Naive B cell (primary cell): ENCODE data around the gene ATP6V1G1. TPM values are rescaled to one million over a fixed set of nuclear protein-coding genes. Genes with fewer than 3 reads are reported as not detected.
A peak's percentile ranks its signal among the peaks of the same experiment; 100 is the strongest.

ENCODE experiments used
- ATAC-seq, 2 donors: fragments of 150-1000 bp; cut with Tn5 transposase; 2 replicates each; pipeline ENCODE4 v1.10.0; 2021; ENCODE audit warnings: low read depth in 2 of 2, mild to moderate bottlenecking in 2 of 2, moderate library complexity in 2 of 2
- DNase-seq: peaks from one replicate; pipeline ENCODE4 v3.0.0; 2022
- H3K27ac Mint-ChIP-seq, 6 donors: one replicate each; pipeline ENCODE4 v1.8.0; 2020 to 2022; ENCODE audit warnings: mild to moderate bottlenecking in 6 of 6, mixed read lengths in 6 of 6, moderate library complexity in 5 of 6, inconsistent platforms in 2 of 6
- H3K27me3 Mint-ChIP-seq, 3 donors: one replicate each; pipeline ENCODE4 v1.8.0; 2021 to 2022; ENCODE audit warnings: mixed read lengths in 3 of 3, mild to moderate bottlenecking in 1 of 3
- H3K36me3 Mint-ChIP-seq, 2 donors: one replicate each; pipeline ENCODE4 v1.8.0; 2020 to 2022; ENCODE audit warnings: mixed read lengths in 2 of 2, inconsistent platforms in 1 of 2, mild to moderate bottlenecking in 1 of 2
- H3K4me1 Mint-ChIP-seq, 3 donors: one replicate each; pipeline ENCODE4 v1.8.0; 2020 to 2022; ENCODE audit warnings: mixed read lengths in 3 of 3, inconsistent platforms in 1 of 3, mild to moderate bottlenecking in 1 of 3, moderate library complexity in 1 of 3
- H3K4me3 Mint-ChIP-seq, 8 donors: one replicate each; pipeline ENCODE4 v1.8.0; 2020 to 2022; ENCODE audit warnings: mild to moderate bottlenecking in 8 of 8, mixed read lengths in 8 of 8, moderate library complexity in 8 of 8, inconsistent platforms in 2 of 8
- H3K9me3 Mint-ChIP-seq, 7 donors: one replicate each; pipeline ENCODE4 v1.8.0; 2020 to 2022; ENCODE audit warnings: mixed read lengths in 7 of 7, mild to moderate bottlenecking in 5 of 7, inconsistent platforms in 2 of 7, moderate library complexity in 1 of 7
- polyA plus RNA-seq, 6 donors: library from polyadenylated mRNA; unstranded; fragments of 300-500 nt; fragmentation: Illumina TruSeq; gene quantifications; one replicate each; pipeline ENCODE4 v1.2.3, GENCODE V29; 2021; ENCODE audit warnings: low read depth in 6 of 6

The ATP6V1G1 gene
- polyA plus RNA-seq, 6 donors from 2014 or later, result 425 to 637 (median 511) TPM

DNA sequence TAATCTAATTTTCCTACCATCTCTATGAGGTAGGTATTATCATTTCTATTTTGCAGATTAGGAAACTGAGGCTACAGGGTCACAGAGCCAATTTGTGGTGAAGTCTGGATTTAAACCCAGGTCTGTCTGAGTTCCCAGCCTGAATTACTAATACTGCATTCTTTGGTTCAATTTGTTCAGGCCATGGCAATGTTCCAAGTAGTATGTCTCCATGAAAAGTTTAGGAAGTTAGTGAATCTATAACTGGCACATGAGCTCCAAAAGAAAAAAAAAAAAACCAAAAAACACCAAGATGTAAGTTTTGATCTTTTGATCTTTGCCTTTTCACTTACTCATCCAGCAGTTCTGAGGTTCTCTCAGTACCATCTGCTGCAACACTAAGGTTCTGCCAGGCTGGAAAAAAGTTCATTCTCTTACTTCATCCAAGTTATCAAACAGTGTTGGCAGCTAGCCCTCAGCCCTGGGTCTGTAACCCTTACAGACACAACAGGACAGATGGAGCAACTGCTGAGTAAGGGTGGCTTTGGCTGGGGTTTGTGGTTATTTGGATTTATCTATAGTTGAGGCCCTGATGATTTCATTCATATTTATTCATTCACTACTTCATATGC, 19.1 kb downstream of the ATP6V1G1 start:
- H3K4me3 Mint-ChIP-seq, result peak overlapping the region in 1 of 8 donors; percentile 80

DNA sequence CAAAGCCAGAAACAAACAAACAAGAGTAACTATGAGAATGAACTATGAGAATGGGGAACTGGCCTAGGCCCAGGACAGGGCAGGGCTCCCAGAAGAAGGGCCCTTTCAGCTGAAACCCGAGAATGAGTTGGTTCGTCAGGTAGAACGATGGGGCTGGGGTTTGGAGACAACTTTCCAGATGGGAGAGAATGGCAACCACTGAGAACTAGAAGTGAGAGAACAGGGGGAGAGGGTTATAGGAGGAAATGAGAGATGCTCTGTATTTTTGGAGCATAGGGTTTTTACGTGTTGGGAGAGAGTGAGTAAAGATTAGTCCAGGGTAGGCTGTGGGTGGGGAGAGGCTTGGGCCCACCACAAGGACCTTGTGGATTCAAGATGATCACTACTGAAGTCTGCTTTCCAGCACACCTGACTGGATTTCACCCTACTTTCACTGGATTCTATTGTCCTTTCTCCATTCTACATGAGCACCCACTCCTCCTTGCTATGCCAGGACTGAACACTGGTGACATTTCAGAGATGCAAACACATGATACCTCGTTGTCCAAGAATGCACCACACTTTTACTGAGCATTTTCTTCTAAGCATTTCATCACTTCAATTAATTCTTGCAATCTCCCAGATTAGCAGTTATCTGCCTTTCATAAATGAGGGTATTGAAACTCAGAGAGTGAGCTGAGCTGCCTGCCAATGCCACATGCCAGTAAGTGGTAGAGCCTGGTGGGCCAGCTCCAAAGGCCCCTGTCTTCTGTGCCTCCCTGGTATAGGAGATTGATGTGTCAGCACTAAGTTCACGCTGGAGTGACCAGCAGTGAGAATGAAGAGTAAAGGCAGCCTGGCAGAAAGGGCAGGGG, 20.3 kb downstream of the ATP6V1G1 start:
- Mint-ChIP-seq H3K27ac (peak overlapping the region; percentile 45 to 96 (median 86)), H3K9me3 (no peaks in the 10 kb centered on the region), H3K4me3 (peak overlapping the region in 7 of 8 donors; percentile 24 to 80 (median 39)), H3K27me3 (no peaks in the 10 kb centered on the region), H3K36me3 (no peaks in the 10 kb centered on the region), H3K4me1 (peaks cover 48 to 76% (median 61%) of the 10 kb centered on the region in 3 donors)
- DNase-seq, result no peak
- ATAC-seq, result no peak

More for the DNA sequence above, 19.1 kb downstream of the ATP6V1G1 start:
- ATAC-seq, result no peak
- Mint-ChIP-seq H3K9me3 (peaks cover 0 to 5% (median 3%) of the 10 kb centered on the region in 7 donors), H3K4me1 (peaks cover 37 to 67% (median 50%) of the 10 kb centered on the region in 3 donors), H3K36me3 (peaks cover 0 to 11% of the 10 kb centered on the region in 2 donors), H3K27me3 (no peaks in the 10 kb centered on the region), H3K27ac (peak overlapping the region in 2 of 6 donors; percentile 19 to 92)
- no peak for DNase-seq

DNA sequence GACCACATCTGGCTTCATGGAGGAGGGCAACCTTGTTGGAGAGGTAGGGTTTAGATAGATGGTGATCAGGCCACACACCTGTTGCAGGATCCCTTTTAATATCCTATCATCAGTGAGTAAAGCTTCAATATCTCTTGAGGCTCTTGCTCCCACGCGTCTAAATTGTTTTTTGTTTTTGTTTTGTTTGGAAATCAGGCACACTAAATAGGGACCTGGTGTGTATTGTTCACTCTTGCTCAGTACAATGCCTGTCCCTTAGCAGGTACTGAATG, 20.9 kb downstream of the ATP6V1G1 start:
- H3K27me3 Mint-ChIP-seq, result no peaks in the 10 kb centered on the region
- H3K4me1 Mint-ChIP-seq, result peaks cover 52 to 81% (median 66%) of the 10 kb centered on the region in 3 donors
- H3K27ac Mint-ChIP-seq, result peak overlapping the region in 2 of 6 donors; percentile 83 to 88
- H3K4me3 Mint-ChIP-seq, result peak overlapping the region in 7 of 8 donors; percentile 24 to 80 (median 39)
- H3K36me3 Mint-ChIP-seq, result no peaks in the 10 kb centered on the region
- no peaks in the 10 kb centered on the region for H3K9me3 Mint-ChIP-seq
- DNase-seq (no peak), ATAC-seq (no peak)

DNA sequence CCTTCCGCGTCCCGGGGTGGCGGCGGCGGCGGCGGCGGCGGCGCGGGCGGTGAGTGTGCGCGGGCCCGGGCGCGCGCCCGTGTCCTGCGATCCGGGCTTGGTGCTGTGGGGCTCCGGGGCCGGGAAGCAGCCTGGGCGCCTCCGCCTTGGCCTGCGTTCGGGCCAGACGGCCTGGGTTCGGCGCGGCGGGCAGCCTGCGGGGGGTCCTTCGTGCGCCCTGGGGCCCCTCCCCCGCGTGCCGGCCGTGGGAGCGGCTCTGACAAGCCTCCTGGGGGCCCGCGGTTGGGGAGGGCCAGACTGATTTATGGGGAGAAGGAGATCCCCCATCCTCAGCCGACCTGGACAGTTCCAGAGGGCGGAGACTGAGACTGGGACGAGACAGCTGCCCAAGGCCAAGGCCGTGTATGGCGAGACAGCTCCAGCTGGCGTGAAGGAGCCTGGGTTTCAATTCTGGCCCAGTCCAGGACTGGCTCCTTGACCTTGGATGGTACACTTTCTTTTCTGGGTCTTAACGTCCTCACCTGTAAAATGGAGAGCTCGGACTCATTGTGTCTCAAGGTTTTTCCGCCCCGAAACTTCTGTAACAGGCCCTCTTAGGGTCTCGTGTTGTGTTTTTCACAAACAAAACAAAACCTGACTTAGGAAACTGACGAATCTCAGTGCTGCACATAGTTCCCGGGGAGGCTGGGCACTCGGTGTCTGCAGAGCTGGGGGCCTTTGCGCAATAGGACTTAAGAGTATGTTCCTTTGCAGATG, 24.1 kb downstream of the ATP6V1G1 start:
- peaks cover 63 to 86% (median 78%) of the 10 kb centered on the region in 3 donors for H3K4me1 Mint-ChIP-seq
- peak; percentile 67 for ATAC-seq
- no peak for DNase-seq
- no peaks in the 10 kb centered on the region for H3K27me3 Mint-ChIP-seq
- H3K27ac Mint-ChIP-seq, result peak overlapping the region; percentile 84 to 97 (median 94)
- H3K36me3 Mint-ChIP-seq, result no peaks in the 10 kb centered on the region
- peak overlapping the region; percentile 84 to 97 (median 92) for H3K4me3 Mint-ChIP-seq
- H3K9me3 Mint-ChIP-seq, result no peaks in the 10 kb centered on the region

DNA sequence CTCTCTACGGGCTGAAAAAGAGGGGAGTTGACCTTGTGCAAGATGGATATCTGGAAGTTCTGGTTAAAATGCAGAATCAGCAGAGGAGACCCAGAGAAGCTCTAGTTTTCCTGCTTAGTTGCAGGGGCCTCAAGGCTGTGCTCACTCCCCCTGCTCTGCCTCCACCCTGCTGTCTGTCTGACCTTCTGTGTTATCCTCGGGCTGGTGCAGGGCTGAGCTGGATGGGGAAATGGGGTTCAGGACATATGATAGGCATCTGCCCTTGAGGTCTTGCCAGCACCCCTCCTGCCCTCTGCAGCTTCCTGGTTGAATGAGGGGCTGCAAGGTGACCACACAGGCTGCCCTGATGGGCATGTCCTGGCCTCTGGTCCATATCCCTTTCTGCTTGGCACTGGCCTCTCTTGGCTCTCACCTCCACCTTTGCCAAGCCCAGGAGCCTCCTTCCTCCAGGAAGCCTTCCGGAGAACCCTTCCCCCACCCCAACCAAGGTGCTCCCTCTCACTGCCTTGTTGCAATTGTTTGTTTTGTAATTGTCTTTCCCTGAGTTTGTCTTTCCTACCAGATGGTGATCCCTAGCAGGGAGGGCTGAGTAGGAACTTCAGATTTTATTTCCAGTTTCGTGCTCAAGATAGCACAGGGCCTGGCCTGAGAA, 24.8 kb downstream of the ATP6V1G1 start:
- ATAC-seq (no peak), DNase-seq (no peak)
- H3K4me3 Mint-ChIP-seq, result peak overlapping the region; percentile 84 to 97 (median 92)
- peak overlapping the region; percentile 84 to 97 (median 94) for H3K27ac Mint-ChIP-seq
- peaks cover 68 to 86% (median 77%) of the 10 kb centered on the region in 3 donors for H3K4me1 Mint-ChIP-seq
- no peaks in the 10 kb centered on the region for H3K27me3 Mint-ChIP-seq
- H3K9me3 Mint-ChIP-seq, result no peaks in the 10 kb centered on the region
- H3K36me3 Mint-ChIP-seq, result no peaks in the 10 kb centered on the region

DNA sequence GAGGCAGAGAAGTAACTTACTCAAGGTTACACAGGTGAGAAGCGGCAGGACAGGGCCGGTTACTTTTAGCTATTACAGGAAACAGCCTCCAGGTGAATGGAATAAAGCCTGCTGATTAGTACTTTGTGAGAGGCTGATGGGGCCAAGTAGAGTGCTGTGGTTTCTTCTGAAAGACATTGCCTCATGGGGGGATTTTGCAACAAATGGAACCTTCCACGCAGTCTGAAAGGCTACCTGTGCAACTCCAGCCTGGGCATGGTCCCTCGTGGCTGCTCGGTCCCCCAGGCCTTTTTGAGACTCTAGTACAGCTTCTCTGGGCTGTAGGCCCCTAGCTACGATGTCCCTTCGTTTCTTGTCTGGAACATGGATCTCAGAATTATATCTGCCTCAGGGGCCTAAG, 25.5 kb downstream of the ATP6V1G1 start:
- Mint-ChIP-seq H3K4me3 (peak overlapping the region; percentile 84 to 97 (median 92)), H3K27ac (peak overlapping the region; percentile 74 to 96 (median 90)), H3K27me3 (no peaks in the 10 kb centered on the region), H3K9me3 (no peaks in the 10 kb centered on the region), H3K4me1 (peaks cover 62 to 83% (median 71%) of the 10 kb centered on the region in 3 donors), H3K36me3 (no peaks in the 10 kb centered on the region)
- DNase-seq (no peak), ATAC-seq (no peak)

DNA sequence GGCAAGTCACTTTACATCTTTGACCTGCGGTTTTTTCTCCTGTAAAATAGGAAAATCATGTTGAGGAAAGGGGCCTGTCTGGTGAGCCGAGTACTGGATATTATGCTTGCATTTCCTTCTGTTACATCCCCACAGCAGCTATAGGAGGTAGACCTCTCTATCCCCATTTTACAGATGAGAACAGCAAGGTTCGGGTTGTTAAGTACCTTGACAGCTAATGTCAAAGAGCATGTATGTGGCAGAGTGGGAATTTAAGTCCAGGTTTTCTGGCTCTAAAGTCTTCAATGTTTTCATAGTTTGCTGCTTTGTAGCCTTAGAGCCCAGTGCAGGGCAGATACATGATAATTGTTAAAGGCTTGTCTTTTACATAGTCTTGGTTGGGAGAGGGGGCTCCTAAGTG, 26.4 kb downstream of the ATP6V1G1 start:
- H3K27me3 Mint-ChIP-seq, result no peaks in the 10 kb centered on the region

DNA sequence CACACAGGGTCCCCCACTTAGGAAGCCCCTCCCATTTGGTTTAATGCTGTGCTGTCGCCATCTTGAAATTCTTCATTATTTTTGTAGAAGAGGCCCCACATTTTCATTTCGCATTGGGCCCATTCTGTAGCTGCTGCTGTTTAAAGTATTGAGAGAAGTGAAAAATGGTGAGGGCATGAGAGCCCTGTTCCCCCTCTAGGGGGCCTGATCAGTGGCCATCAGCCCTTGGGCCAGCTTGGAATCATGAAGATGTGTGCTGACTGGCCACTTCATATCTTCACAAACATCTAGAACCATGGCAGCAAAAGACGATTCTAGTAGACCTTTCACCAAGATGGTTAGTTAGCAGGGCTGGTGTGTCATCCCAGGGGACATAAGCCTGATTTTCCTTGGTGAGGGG, 26.8 kb downstream of the ATP6V1G1 start:
- ATAC-seq (no peak), DNase-seq (no peak)
- Mint-ChIP-seq H3K9me3 (no peaks in the 10 kb centered on the region), H3K36me3 (no peaks in the 10 kb centered on the region), H3K27ac (peak overlapping the region; percentile 47 to 97 (median 94)), H3K27me3 (no peaks in the 10 kb centered on the region), H3K4me1 (peaks cover 61 to 86% (median 71%) of the 10 kb centered on the region in 3 donors), H3K4me3 (peak overlapping the region; percentile 23 to 97 (median 50))

More for the DNA sequence above, 26.4 kb downstream of the ATP6V1G1 start:
- peaks cover 58 to 84% (median 71%) of the 10 kb centered on the region in 3 donors for H3K4me1 Mint-ChIP-seq
- DNase-seq (no peak), ATAC-seq (no peak)
- H3K4me3 Mint-ChIP-seq, result peak overlapping the region; percentile 80 to 97 (median 91)
- H3K36me3 Mint-ChIP-seq, result no peaks in the 10 kb centered on the region
- peak overlapping the region in 5 of 6 donors; percentile 18 to 97 (median 95) for H3K27ac Mint-ChIP-seq
- H3K9me3 Mint-ChIP-seq, result no peaks in the 10 kb centered on the region

DNA sequence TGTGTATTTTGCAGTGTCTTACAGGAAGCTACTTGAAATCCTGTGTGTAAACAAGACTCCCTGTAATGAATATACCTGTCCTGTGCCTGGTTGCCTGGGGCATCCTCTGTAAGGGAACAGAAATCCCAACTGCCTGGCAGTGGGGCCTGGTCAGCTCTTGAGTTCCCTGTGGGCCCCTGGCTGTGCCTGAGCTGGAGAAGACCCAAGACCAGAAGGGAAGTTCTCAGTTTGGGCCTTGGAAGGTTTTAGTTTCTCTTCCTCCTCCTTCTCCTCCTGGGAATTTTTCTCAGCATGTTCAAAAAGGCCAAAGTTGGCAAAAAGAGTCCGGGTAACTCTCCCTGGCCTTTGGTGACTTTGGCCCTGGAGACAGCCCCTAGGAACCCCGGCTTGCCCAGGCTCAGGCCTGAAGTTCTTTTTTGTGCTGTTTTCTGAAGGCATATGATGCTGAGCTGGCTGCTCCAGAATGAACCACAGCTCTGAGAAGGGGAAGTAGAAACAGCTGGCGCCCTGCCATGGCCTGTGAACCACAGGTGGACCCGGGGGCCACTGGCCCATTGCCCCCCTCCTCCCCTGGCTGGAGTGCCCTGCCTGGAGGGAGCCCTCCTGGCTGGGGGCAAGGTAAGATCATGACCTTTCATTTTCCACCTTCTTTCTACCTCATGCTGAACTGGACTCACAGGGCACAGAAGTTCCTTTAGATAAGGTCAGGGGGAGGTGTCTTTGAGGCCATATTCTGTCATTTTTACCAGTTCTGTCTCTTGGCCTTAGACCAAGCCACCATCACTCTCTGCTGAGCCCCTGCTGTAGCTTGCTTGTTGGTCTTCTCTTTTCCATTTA, 29.3 kb downstream of the ATP6V1G1 start:
- DNase-seq, result peak; percentile 83
- H3K27me3 Mint-ChIP-seq, result no peaks in the 10 kb centered on the region

DNA sequence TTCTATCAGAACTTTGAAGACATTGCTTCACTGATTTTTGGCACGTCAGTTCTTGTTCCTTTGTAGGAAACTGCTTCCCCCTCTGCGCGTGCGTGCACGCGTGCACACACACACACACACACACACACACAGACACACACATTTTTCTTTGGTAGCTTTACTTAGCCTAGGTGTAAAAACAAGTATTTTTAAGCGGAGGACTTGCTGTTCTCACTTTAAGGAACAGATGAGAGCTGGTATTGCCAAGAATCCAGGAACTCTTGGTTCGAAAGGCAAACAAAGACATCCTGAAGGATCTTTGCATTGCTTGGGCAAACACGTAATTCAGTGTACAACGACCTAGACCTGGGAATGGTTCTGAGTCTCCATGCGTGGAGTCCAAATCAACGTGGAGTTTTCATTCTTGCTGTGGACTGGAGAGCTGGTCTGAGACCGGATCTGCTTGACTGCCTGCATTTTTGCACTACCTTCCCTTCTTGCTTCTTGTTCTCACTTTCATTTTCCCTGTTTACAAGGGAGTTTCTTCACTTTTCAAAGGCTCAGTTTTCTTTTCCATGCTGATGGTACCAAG, 31.7 kb downstream of the ATP6V1G1 start:
- H3K36me3 Mint-ChIP-seq, result peaks cover 15 to 16% of the 10 kb centered on the region in 2 donors
- peak overlapping the region; percentile 72 to 94 (median 87) for H3K4me3 Mint-ChIP-seq

More for the DNA sequence above, 29.3 kb downstream of the ATP6V1G1 start:
- peaks cover 59 to 89% (median 88%) of the 10 kb centered on the region in 3 donors for H3K4me1 Mint-ChIP-seq
- peak overlapping the region; percentile 94 to 100 (median 99) for H3K27ac Mint-ChIP-seq
- peaks cover 8 to 10% of the 10 kb centered on the region in 2 donors for H3K36me3 Mint-ChIP-seq
- H3K4me3 Mint-ChIP-seq, result peak overlapping the region; percentile 71 to 94 (median 86)
- H3K9me3 Mint-ChIP-seq, result no peaks in the 10 kb centered on the region
- ATAC-seq, result peak; percentile 81 to 85

DNA sequence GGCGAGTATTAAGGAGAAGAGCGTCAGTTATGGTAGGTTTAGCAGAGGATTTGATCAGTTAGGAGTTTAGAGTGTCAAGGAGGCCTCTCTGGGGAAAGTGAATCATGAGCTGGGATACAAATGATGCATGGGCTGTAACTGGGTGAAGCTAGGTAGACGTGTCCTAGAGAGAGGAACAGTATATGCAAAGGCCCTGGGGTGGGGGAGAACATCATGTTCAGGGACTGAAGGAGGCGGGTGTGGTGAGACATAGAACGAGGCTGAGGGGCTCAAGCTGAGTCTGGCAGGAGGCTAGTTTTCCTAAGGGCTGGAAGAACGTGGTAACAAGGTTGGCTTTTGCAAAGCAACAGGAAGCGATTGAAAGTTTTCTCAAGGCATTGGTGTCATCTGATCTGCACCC, 34.0 kb downstream of the ATP6V1G1 start:
- Mint-ChIP-seq H3K36me3 (peaks cover 23 to 24% of the 10 kb centered on the region in 2 donors), H3K27me3 (no peaks in the 10 kb centered on the region), H3K27ac (peak overlapping the region in 3 of 6 donors; percentile 1 to 90 (median 11)), H3K4me1 (peaks cover 34 to 56% (median 55%) of the 10 kb centered on the region in 3 donors), H3K4me3 (peak overlapping the region in 1 of 8 donors; percentile 21), H3K9me3 (no peaks in the 10 kb centered on the region)
- DNase-seq (no peak), ATAC-seq (no peak)

More for the DNA sequence above, 31.7 kb downstream of the ATP6V1G1 start:
- peak; percentile 55 to 61 for ATAC-seq
- Mint-ChIP-seq H3K4me1 (peaks cover 41 to 72% (median 71%) of the 10 kb centered on the region in 3 donors), H3K27ac (peak overlapping the region; percentile 94 to 99 (median 98)), H3K9me3 (no peaks in the 10 kb centered on the region), H3K27me3 (no peaks in the 10 kb centered on the region)
- DNase-seq, result peak; percentile 70
